HepG2 (cell line): ENCODE results near the gene SPG7. TPM values are rescaled to one million over a fixed set of nuclear protein-coding genes. Genes with fewer than 3 reads are reported as not detected.

ENCODE experiments used
- ELF3 ChIP-seq: IDR thresholded peaks from 2 replicates; pipeline ENCODE4 v1.6.1; 2016; ENCODE audit warnings: missing genetic modification reagents, missing compliant biosample characterization
- FOXO1 ChIP-seq: sonication (generic); formaldehyde crosslinking; IDR thresholded peaks from 2 replicates; pipeline ENCODE4 v1.4.0; 2020; ENCODE audit warnings: missing genetic modification reagents
- HNF4A ChIP-seq: sonication (generic); formaldehyde crosslinking; IDR thresholded peaks from 2 replicates; pipeline ENCODE4 v1.4.0; 2020; ENCODE audit warnings: missing genetic modification reagents
- MAFF ChIP-seq: IDR thresholded peaks from 2 replicates; pipeline ENCODE4 v1.6.1; 2011; ENCODE audit warnings: low read depth, low read length, improper control_type of control experiment
- MED13 ChIP-seq: sonication (generic); formaldehyde crosslinking; IDR thresholded peaks from 2 replicates; pipeline ENCODE4 v1.5.0; 2020; ENCODE audit warnings: missing genetic modification reagents
- MED8 ChIP-seq: sonication (generic); formaldehyde crosslinking; IDR thresholded peaks from 2 replicates; pipeline ENCODE4 v1.8.1; 2023; ENCODE audit warnings: mild to moderate bottlenecking, missing genetic modification reagents; ENCODE audit not compliant: insufficient replicate concordance
- POGK ChIP-seq: sonication (generic); formaldehyde crosslinking; conservative IDR thresholded peaks from 2 replicates; pipeline ENCODE4 v1.8.0; 2022; ENCODE audit warnings: mild to moderate bottlenecking, moderate library complexity, missing genetic modification reagents
- REL ChIP-seq: sonication (generic); formaldehyde crosslinking; conservative IDR thresholded peaks from 2 replicates; pipeline ENCODE4 v1.8.0; 2022; ENCODE audit warnings: mild to moderate bottlenecking, missing genetic modification reagents, moderate library complexity
- ZBTB20 ChIP-seq: sonication (generic); formaldehyde crosslinking; IDR thresholded peaks from 2 replicates; pipeline ENCODE4 v1.8.1; 2023; ENCODE audit warnings: missing genetic modification reagents, low read depth, mild to moderate bottlenecking, borderline replicate concordance
- ZBTB34 ChIP-seq: sonication (generic); formaldehyde crosslinking; IDR thresholded peaks from 2 replicates; pipeline ENCODE4 v1.8.0; 2022; ENCODE audit warnings: mild to moderate bottlenecking, missing genetic modification reagents
- ZFY ChIP-seq: sonication (generic); formaldehyde crosslinking; IDR thresholded peaks from 2 replicates; pipeline ENCODE4 v1.4.0; 2020; ENCODE audit warnings: missing genetic modification reagents
- ZHX2 ChIP-seq, 2 experiments: sonication (generic) in 1 of 2; formaldehyde crosslinking in 1 of 2; IDR thresholded peaks; 2 replicates each; pipeline versions ENCODE4 v1.6.1 to v1.9.0; 2014 to 2022; ENCODE audit warnings: antibody characterized with exemption in 1 of 2, borderline replicate concordance in 1 of 2, inconsistent platforms in 1 of 2, low read depth in 1 of 2, missing genetic modification reagents in 1 of 2
- ZNF501 ChIP-seq: sonication (generic); formaldehyde crosslinking; IDR thresholded peaks from 2 replicates; pipeline ENCODE4 v1.5.1; 2020; ENCODE audit warnings: mild to moderate bottlenecking, moderate library complexity, missing genetic modification reagents
- ZNF512B ChIP-seq: sonication (generic); formaldehyde crosslinking; IDR thresholded peaks from 2 replicates; pipeline ENCODE4 v1.5.1; 2020; ENCODE audit warnings: missing genetic modification reagents, mild to moderate bottlenecking, borderline replicate concordance
- ZNF749 ChIP-seq: sonication (generic); formaldehyde crosslinking; IDR thresholded peaks from 2 replicates; pipeline ENCODE4 v1.8.0; 2022; ENCODE audit warnings: mild to moderate bottlenecking, missing genetic modification reagents, moderate library complexity, borderline replicate concordance
- polyA plus RNA-seq, 8 experiments: library from polyadenylated mRNA; depleted of rRNA in 3 of 8; stranded (reverse) in 7 of 8; unstranded in 1 of 8; fragments of >200 nt; fragmentation: Illumina TruSeq in 4 of 8; extraction: Trizol in 4 of 8; gene quantifications; 2 replicates each; pipeline versions ENCODE4 v1.2.1 to v1.2.3, GENCODE V29; 2011 to 2016; ENCODE audit warnings: low read depth in 4 of 8, missing spikeins in 1 of 8, mixed read lengths in 1 of 8; ENCODE audit not compliant: insufficient read depth in 1 of 8
- total RNA-seq, 5 experiments: library from RNA; depleted of rRNA; stranded (reverse); fragments of >200 nt; fragmentation: Illumina TruSeq; extraction: Trizol; gene quantifications; 2 replicates each; pipeline ENCODE4 v1.2.3, GENCODE V29; 2016; ENCODE audit warnings: low read depth in 1 of 5

Gene SPG7
- total and polyA plus RNA-seq, 2 of the 13 experiments (the other 11 are each of a cell fraction or from before 2014, with no cell fraction given): 66.0 to 136 TPM

GRCh38 chr16:89507834-89508590 lies at the start of gene SPG7 (continued):
- TF ChIP-seq FOXO1 (CRISPR knock-in tag) (peak; percentile 2; the same call in 1 of the 2 replicates), ZFY (peak; percentile 97), ZNF501 (peak; percentile 98), MAFF (no peak), ELF3 (CRISPR knock-in tag) (peak; percentile 49; the same call in 1 of the 2 replicates), MED13 (CRISPR knock-in tag) (no peak; the same call in 1 of the 2 replicates), HNF4A (CRISPR knock-in tag) (no peak), ZBTB34 (CRISPR knock-in tag) (no peak), POGK (CRISPR knock-in tag) (0 out of 2 replicates have a peak, but pooled peaks have one; percentile 27), ZHX2 (IDR thresholded peaks at IDR 0.05; ENCODE audit: low read depth) (no peak), ZHX2 (CRISPR knock-in tag; IDR thresholded peaks at IDR 0.05; ENCODE audit: borderline replicate concordance) (peak; percentile 96; the same call in 1 of the 2 replicates), MED8 (CRISPR knock-in tag) (peak; percentile 47), REL (CRISPR knock-in tag) (no peak; the same call in 1 of the 2 replicates), ZNF512B (CRISPR knock-in tag) (peak; percentile 45; the same call in 1 of the 2 replicates), ZBTB20 (CRISPR knock-in tag) (peak; percentile 37), ZNF749 (CRISPR knock-in tag) (no peak)
